Measurements from ENCODE around the gene CLTCL1.

DNA sequence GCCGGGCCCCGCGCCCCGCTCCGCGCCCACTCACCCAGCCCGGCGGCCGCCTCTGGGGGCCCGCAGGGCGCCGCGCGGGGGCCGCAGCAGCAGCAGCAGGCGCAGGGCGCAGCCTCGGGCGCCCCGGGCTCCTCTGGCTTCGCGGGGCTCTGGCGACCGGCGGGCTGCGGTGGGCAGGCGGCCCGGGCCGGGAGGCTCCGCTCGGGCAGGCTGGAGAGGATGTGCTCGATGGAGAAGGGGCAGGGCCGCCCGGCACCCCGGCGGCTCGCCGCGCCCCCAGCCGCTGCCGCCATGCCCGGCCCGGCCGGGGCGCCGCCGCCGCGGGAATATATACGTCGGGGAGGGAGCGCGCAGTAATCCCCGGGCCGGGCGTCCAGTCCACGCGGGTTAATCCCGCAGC, 141.5 kb downstream of the CLTCL1 start, which contains the start of gene GSC2:
- TF ChIP-seq, protein P1, sequence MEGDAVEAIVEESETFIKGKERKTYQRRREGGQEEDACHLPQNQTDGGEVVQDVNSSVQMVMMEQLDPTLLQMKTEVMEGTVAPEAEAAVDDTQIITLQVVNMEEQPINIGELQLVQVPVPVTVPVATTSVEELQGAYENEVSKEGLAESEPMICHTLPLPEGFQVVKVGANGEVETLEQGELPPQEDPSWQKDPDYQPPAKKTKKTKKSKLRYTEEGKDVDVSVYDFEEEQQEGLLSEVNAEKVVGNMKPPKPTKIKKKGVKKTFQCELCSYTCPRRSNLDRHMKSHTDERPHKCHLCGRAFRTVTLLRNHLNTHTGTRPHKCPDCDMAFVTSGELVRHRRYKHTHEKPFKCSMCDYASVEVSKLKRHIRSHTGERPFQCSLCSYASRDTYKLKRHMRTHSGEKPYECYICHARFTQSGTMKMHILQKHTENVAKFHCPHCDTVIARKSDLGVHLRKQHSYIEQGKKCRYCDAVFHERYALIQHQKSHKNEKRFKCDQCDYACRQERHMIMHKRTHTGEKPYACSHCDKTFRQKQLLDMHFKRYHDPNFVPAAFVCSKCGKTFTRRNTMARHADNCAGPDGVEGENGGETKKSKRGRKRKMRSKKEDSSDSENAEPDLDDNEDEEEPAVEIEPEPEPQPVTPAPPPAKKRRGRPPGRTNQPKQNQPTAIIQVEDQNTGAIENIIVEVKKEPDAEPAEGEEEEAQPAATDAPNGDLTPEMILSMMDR (IDR thresholded peaks at IDR 0.05) = no peak
- TF ChIP-seq POLR2A (IDR thresholded peaks at IDR 0.05) = no peak
- TF ChIP-seq POLR2AphosphoS5 (IDR thresholded peaks at IDR 0.05) = no peak

Measured in prostate gland (tissue), 2 donors.